Heart left ventricle (tissue), 13 donors: Measurements from ENCODE around the gene DOCK1.

ENCODE experiments used
- CTCF ChIP-seq, 12 donors: fragments of 200-600 bp; sonication (generic) in 4 of 12; IDR thresholded peaks; one replicate each; pipeline versions ENCODE4 v1.5.0 to v1.8.0; 2018 to 2022; ENCODE audit warnings: antibody characterized with exemption in 12 of 12, mild to moderate bottlenecking in 5 of 12
- POLR2A ChIP-seq, 2 donors: fragments of 450-650 bp; IDR thresholded peaks; one replicate each; pipeline ENCODE4 v1.6.1; 2017; ENCODE audit warnings: antibody characterized with exemption in 2 of 2, mild to moderate bottlenecking in 2 of 2, moderate library complexity in 2 of 2
- donor health status: ischemic (EF 13 %, LVEDD 7.1; RV severe dilation, severe dysfunction).
- donor health status: DM: no; HTN: yes; CAD: no.
- donor health status: DM: no; HTN: no; CAD: no.
- donor health status: ischemic (EF 25% LVEDD 6.9; RV normal size, moderate dysfunction).
- donor health status: ischemic (EF 25% LVEDD 5.7; RV mildly dilated, moderate dysfunction).
- donor health status: ischemic (EF 35%, LVEDD 5.7; RV mildly dilated, moderate dysfunction).
- donor health status: nonischemic (EF 11% LVEDD 7.7; RV severe dilation, severe dysfunction).
- donor health status: DM: yes; HTN: yes; CAD: no.
- donor health status: PGD.
- donor health status: ischemic (EF 29% LVEDD 5.4; RV normal size, mild dysfunction).
- donor health status: nonischemic (EF 23%, LVEDD 6.1; RV moderate dilation, normal function).

GRCh38 chr10:127398971-127399365 is 493.7 kb downstream of the DOCK1 start:
- TF ChIP-seq CTCF (IDR thresholded peaks at IDR 0.05) (no peak), POLR2A (IDR thresholded peaks at IDR 0.05) (no peak)
